MG63 (cell line): ENCODE data around the gene TMPRSS7. TPM values are rescaled to one million over a fixed set of nuclear protein-coding genes. Genes with fewer than 3 reads are reported as not detected.

Experiments used
- DNase-seq: peaks from one replicate; pipeline ENCODE4 v3.0.0-alpha.2; 2020
- H3K27me3 ChIP-seq: fragments of 250-450 bp; sonication (Bioruptor Pico); 2 replicates; pipeline ENCODE4 v1.5.1; 2020; ENCODE audit warnings: mild to moderate bottlenecking, moderate library complexity
- H3K36me3 ChIP-seq: fragments of 250-450 bp; sonication (Bioruptor Pico); 2 replicates; pipeline ENCODE4 v1.5.1; 2020; ENCODE audit warnings: mild to moderate bottlenecking, moderate library complexity
- H3K4me3 ChIP-seq: fragments of 250-450 bp; sonication (Bioruptor Pico); 2 replicates; pipeline ENCODE4 v1.5.1; 2020; ENCODE audit warnings: mild to moderate bottlenecking, moderate library complexity
- H3K9me3 ChIP-seq: fragments of 250-450 bp; sonication (Bioruptor Pico); 2 replicates; pipeline ENCODE4 v1.5.1; 2020; ENCODE audit warnings: mild to moderate bottlenecking, moderate library complexity
- total RNA-seq: library from RNA; depleted of rRNA; stranded (reverse); fragments of >200 nt; shearing (Covaris generic); gene quantifications from 2 replicates; pipeline ENCODE4 v1.2.3, GENCODE V29; 2014; ENCODE audit warnings: low replicate concordance

TMPRSS7 gene
- total RNA-seq, 1 experiment from 2014 or later: not detected

- no peaks in the 10 kb centered on the region for H3K36me3 ChIP-seq
- no peaks in the 10 kb centered on the region for H3K27me3 ChIP-seq
- DNase-seq: no peak
- H3K4me3 ChIP-seq: peak overlapping the region; percentile 55
- no peaks in the 10 kb centered on the region for H3K9me3 ChIP-seq
Measured at GRCh38 chr3:112085735-112086075, 51.2 kb downstream of the TMPRSS7 start.

GRCh38 chr3:112086076-112086854, 51.7 kb downstream of the TMPRSS7 start, which contains the start of gene C3orf52:
TSS of gene C3orf52 (plus strand) at chr3:112086389. CDS start at chr3:112086408, 19 bp downstream.
- Histone ChIP-seq H3K27me3 (no peaks in the 10 kb centered on the region), H3K9me3 (no peaks in the 10 kb centered on the region), H3K4me3 (peak within 1 kb of the TSS; percentile 55), H3K36me3 (no peaks in the 10 kb centered on the region)
- DNase-seq: peak; percentile 91

- DNase-seq: no peak
- no peaks in the 10 kb centered on the region for H3K27me3 ChIP-seq
- no peaks in the 10 kb centered on the region for H3K36me3 ChIP-seq
- H3K4me3 ChIP-seq: peak overlapping the region; percentile 55
- H3K9me3 ChIP-seq: no peaks in the 10 kb centered on the region
Measured at GRCh38 chr3:112086875-112087524, 52.5 kb downstream of the TMPRSS7 start.

GRCh38 chr3:112087746-112088145, 53.2 kb downstream of the TMPRSS7 start:
- H3K9me3 ChIP-seq: no peaks in the 10 kb centered on the region
- DNase-seq: no peak
- H3K27me3 ChIP-seq: no peaks in the 10 kb centered on the region
- no peaks in the 10 kb centered on the region for H3K36me3 ChIP-seq
- no peak overlapping the region for H3K4me3 ChIP-seq

GRCh38 chr3:112088944-112089343, 54.4 kb downstream of the TMPRSS7 start:
- H3K36me3 ChIP-seq: no peaks in the 10 kb centered on the region
- H3K4me3 ChIP-seq: no peak overlapping the region
- H3K9me3 ChIP-seq: no peaks in the 10 kb centered on the region
- H3K27me3 ChIP-seq: no peaks in the 10 kb centered on the region
- no peak for DNase-seq

- Histone ChIP-seq H3K9me3 (no peaks in the 10 kb centered on the region), H3K36me3 (no peaks in the 10 kb centered on the region; the same call in 1 of the 2 replicates), H3K27me3 (no peaks in the 10 kb centered on the region), H3K4me3 (no peak overlapping the region)
- no peak for DNase-seq
Measured at GRCh38 chr3:112089956-112090886, 55.7 kb downstream of the TMPRSS7 start.

GRCh38 chr3:112090887-112091586, 56.5 kb downstream of the TMPRSS7 start:
- no peaks in the 10 kb centered on the region for H3K9me3 ChIP-seq
- DNase-seq: no peak
- H3K4me3 ChIP-seq: no peak overlapping the region
- no peaks in the 10 kb centered on the region; the same call in 1 of the 2 replicates for H3K36me3 ChIP-seq
- no peaks in the 10 kb centered on the region for H3K27me3 ChIP-seq

- H3K4me3 ChIP-seq: no peak overlapping the region
- no peak for DNase-seq
- no peaks in the 10 kb centered on the region; the same call in 1 of the 2 replicates for H3K36me3 ChIP-seq
- H3K27me3 ChIP-seq: no peaks in the 10 kb centered on the region
- no peaks in the 10 kb centered on the region for H3K9me3 ChIP-seq
Measured at GRCh38 chr3:112092496-112093179, 58.1 kb downstream of the TMPRSS7 start.

- Histone ChIP-seq H3K36me3 (no peaks in the 10 kb centered on the region; the same call in 1 of the 2 replicates), H3K27me3 (no peaks in the 10 kb centered on the region), H3K4me3 (no peak overlapping the region), H3K9me3 (no peaks in the 10 kb centered on the region)
- no peak for DNase-seq
Measured at GRCh38 chr3:112093180-112093522, 58.6 kb downstream of the TMPRSS7 start.

GRCh38 chr3:112095731-112096130, 61.2 kb downstream of the TMPRSS7 start:
- Histone ChIP-seq H3K36me3 (no peaks in the 10 kb centered on the region; the same call in 1 of the 2 replicates), H3K4me3 (no peak overlapping the region), H3K27me3 (no peaks in the 10 kb centered on the region), H3K9me3 (no peaks in the 10 kb centered on the region)
- no peak for DNase-seq

GRCh38 chr3:112096176-112096575, 61.6 kb downstream of the TMPRSS7 start:
- H3K4me3 ChIP-seq: no peak overlapping the region
- DNase-seq: no peak
- H3K27me3 ChIP-seq: no peaks in the 10 kb centered on the region
- H3K36me3 ChIP-seq: no peaks in the 10 kb centered on the region; the same call in 1 of the 2 replicates
- H3K9me3 ChIP-seq: no peaks in the 10 kb centered on the region

GRCh38 chr3:112097378-112097777, 62.8 kb downstream of the TMPRSS7 start:
- Histone ChIP-seq H3K27me3 (no peaks in the 10 kb centered on the region), H3K9me3 (no peaks in the 10 kb centered on the region), H3K36me3 (no peaks in the 10 kb centered on the region; the same call in 1 of the 2 replicates)

GRCh38 chr3:112101916-112102315, 67.4 kb downstream of the TMPRSS7 start:
- H3K27me3 ChIP-seq: no peaks in the 10 kb centered on the region
- H3K36me3 ChIP-seq: no peaks in the 10 kb centered on the region
- peak; percentile 53 for DNase-seq
- H3K4me3 ChIP-seq: no peak overlapping the region
- H3K9me3 ChIP-seq: no peaks in the 10 kb centered on the region

More at GRCh38 chr3:112097378-112097777, 62.8 kb downstream of the TMPRSS7 start:
- peak; percentile 80 for DNase-seq
- no peak overlapping the region for H3K4me3 ChIP-seq

- Histone ChIP-seq H3K4me3 (no peak overlapping the region), H3K36me3 (no peaks in the 10 kb centered on the region)
Measured at GRCh38 chr3:112104774-112105173, 70.2 kb downstream of the TMPRSS7 start.

GRCh38 chr3:112109322-112109721, 74.8 kb downstream of the TMPRSS7 start:
- Histone ChIP-seq H3K36me3 (no peaks in the 10 kb centered on the region), H3K4me3 (no peak overlapping the region), H3K9me3 (no peaks in the 10 kb centered on the region), H3K27me3 (no peaks in the 10 kb centered on the region)
- no peak for DNase-seq

More at GRCh38 chr3:112104774-112105173, 70.2 kb downstream of the TMPRSS7 start:
- Histone ChIP-seq H3K27me3 (no peaks in the 10 kb centered on the region), H3K9me3 (no peaks in the 10 kb centered on the region)
- DNase-seq: no peak
